Neutrophil (primary cell): ENCODE measurements around the gene GPRC5A.

Source experiments
- H3K27ac ChIP-seq: fragments of 200-600 bp; sonication (generic); 2 replicates; pipeline ENCODE4 v1.5.1; 2016; ENCODE audit warnings: mild to moderate bottlenecking, moderate library complexity
- H3K27me3 ChIP-seq: fragments of 200-600 bp; sonication (generic); 2 replicates; pipeline ENCODE4 v1.6.0; 2016; ENCODE audit warnings: mild to moderate bottlenecking
- H3K36me3 ChIP-seq: fragments of 200-600 bp; sonication (generic); 2 replicates; pipeline ENCODE4 v1.5.1; 2017
- H3K4me1 ChIP-seq, 2 experiments: fragments of 200-600 bp in 1 of 2; sonication (generic) in 1 of 2; 1 replicate in 1 of 2; 2 replicates in 1 of 2; pipeline versions ENCODE4 v1.5.1 to v1.6.1; 2013 to 2016; ENCODE audit warnings: low read depth in 1 of 2, low read length in 1 of 2, mild to moderate bottlenecking in 1 of 2, moderate library complexity in 1 of 2; ENCODE audit not compliant: control insufficient read depth in 1 of 2, insufficient read depth in 1 of 2
- H3K4me3 ChIP-seq, 2 experiments: fragments of 200-600 bp in 1 of 2; sonication (generic) in 1 of 2; 1 replicate in 1 of 2; 2 replicates in 1 of 2; pipeline ENCODE4 v1.5.1; 2013 to 2016; ENCODE audit warnings: low read depth in 1 of 2, low read length in 1 of 2, mild to moderate bottlenecking in 1 of 2, moderate library complexity in 1 of 2
- H3K9me3 ChIP-seq: fragments of 200-600 bp; sonication (generic); 2 replicates; pipeline ENCODE4 v1.5.1; 2016
- CTCF ChIP-seq: fragments of 200-600 bp; sonication (generic); IDR thresholded peaks from 2 replicates; pipeline ENCODE4 v1.5.1; 2016; ENCODE audit warnings: antibody characterized with exemption

GPRC5A gene

DNA sequence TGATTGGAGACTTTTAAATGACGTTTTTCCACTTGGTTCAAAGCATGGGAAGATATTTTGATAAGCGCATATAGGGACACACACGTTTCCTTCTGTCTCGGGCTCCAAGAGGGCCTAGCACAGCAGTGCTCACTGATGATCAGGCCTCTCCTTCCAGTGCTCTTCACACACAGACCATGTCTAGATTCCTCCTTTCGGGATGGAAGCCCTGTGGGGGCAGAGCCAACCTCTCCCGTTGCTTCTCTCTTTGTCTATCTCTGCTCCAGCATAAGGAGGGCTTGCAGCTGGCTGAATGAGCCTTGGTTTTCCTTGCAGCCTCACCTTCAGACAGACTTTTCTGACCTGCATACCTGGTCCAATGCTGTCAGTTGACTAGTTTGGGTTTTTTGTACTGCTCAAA lies 38.3 kb downstream of the GPRC5A start:
- Histone ChIP-seq H3K36me3 (no peaks in the 10 kb centered on the region), H3K27ac (no peak overlapping the region), H3K4me3 (no peak overlapping the region), H3K27me3 (no peaks in the 10 kb centered on the region), H3K9me3 (no peaks in the 10 kb centered on the region), H3K4me1 (peaks cover 0 to 5% of the 10 kb centered on the region in 2 experiments)
- no peak for TF ChIP-seq CTCF

DNA sequence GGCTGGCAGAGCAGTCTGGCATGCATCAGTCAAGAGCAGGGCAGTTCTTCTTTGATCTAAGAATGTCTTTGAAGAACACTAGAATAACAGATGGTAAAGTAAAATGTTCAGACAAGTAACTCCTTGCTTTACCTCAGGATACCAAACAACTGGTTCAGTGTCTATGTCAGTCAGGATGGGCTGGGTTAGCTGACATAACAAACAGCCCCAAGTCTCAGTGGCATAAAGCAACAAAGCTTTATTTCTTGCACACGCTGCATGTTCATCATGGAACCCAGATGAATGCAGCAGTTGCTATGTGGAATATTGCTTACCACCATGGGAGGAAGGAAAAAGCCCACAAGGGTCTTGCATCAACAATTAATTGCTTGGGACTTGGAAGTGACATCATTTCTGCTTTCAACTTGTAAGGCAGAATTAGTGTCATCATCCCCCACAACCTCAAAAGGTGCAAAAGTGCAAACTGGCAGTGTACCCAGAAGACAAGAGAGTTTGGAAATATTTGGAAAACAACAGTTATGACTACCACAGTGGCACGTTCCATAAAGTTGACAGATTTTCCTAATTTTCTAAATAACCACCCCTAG lies 39.4 kb downstream of the GPRC5A start:
- TF ChIP-seq CTCF, result no peak
- Histone ChIP-seq H3K9me3 (no peaks in the 10 kb centered on the region), H3K4me1 (peaks cover 0 to 5% of the 10 kb centered on the region in 2 experiments), H3K27ac (no peak overlapping the region), H3K36me3 (no peaks in the 10 kb centered on the region), H3K4me3 (no peak overlapping the region), H3K27me3 (no peaks in the 10 kb centered on the region)

DNA sequence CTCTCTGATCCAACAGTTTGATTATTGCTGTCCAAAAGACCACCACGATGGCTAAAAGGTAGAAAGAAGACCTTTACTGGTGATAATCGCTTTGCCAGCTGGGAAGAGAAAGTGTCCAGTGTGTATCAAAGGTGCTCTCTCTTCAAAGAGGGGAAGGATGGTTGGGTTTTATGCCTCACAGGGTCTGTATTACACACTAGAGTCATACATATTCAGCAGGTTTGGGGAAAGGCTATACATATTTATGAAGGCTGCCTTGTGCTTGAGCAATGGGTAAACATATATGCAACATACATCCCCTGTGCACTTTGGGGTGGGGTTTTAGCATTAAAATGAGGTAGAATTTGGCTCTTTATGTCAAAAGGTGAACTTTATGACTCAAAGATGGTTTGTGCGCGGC lies 42.4 kb downstream of the GPRC5A start:
- H3K4me3 ChIP-seq, result no peak overlapping the region
- no peak for TF ChIP-seq CTCF
- no peak overlapping the region for H3K27ac ChIP-seq
- no peaks in the 10 kb centered on the region for H3K9me3 ChIP-seq
- H3K36me3 ChIP-seq, result no peaks in the 10 kb centered on the region
- no peaks in the 10 kb centered on the region for H3K27me3 ChIP-seq
- H3K4me1 ChIP-seq, result peaks cover 0 to 5% of the 10 kb centered on the region in 2 experiments

DNA sequence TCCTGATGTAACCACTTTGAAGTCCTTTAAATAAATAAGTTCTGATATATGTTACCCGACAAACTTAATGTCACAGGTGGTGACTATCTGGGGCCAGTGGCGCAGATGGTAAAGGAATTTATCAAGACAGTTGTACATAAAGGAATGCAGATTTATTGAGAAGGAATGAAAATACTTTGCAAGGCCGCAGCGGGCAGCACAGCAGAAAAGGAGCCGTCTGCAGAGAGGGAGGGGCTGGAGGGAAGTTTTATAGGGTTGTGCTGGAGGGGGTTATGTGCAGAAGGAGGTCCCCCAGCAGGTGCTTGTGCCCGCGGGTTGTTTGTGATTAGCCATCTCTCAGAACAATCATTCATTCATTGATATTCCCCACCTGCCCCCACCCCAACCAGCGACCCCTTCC lies 43.2 kb downstream of the GPRC5A start:
- Histone ChIP-seq H3K36me3 (no peaks in the 10 kb centered on the region), H3K27me3 (no peaks in the 10 kb centered on the region), H3K4me3 (no peak overlapping the region), H3K27ac (no peak overlapping the region), H3K9me3 (no peaks in the 10 kb centered on the region), H3K4me1 (peaks cover 0 to 5% of the 10 kb centered on the region in 2 experiments)
- TF ChIP-seq CTCF, result no peak

GRCh38 chr12:12936983-12937491 lies 45.7 kb downstream of the GPRC5A start:
- H3K4me3 ChIP-seq, result no peak overlapping the region
- no peaks in the 10 kb centered on the region for H3K27me3 ChIP-seq
- H3K36me3 ChIP-seq, result no peaks in the 10 kb centered on the region
- TF ChIP-seq CTCF, result no peak
- no peaks in the 10 kb centered on the region for H3K9me3 ChIP-seq
- H3K4me1 ChIP-seq, result no peaks in the 10 kb centered on the region
- no peak overlapping the region for H3K27ac ChIP-seq

GRCh38 chr12:12938541-12938940 lies 47.2 kb downstream of the GPRC5A start:
- H3K27ac ChIP-seq, result no peak overlapping the region
- no peaks in the 10 kb centered on the region for H3K27me3 ChIP-seq
- no peaks in the 10 kb centered on the region for H3K9me3 ChIP-seq
- no peak overlapping the region for H3K4me3 ChIP-seq
- TF ChIP-seq CTCF, result no peak
- H3K36me3 ChIP-seq, result no peaks in the 10 kb centered on the region
- H3K4me1 ChIP-seq, result no peaks in the 10 kb centered on the region
